ENCODE data around the gene PABPC5. TPM values are rescaled to one million over a fixed set of nuclear protein-coding genes. Genes with fewer than 3 reads are reported as not detected.

The PABPC5 gene
- total RNA-seq, result 1.2 and 1.3 TPM in 2 replicates

DNA sequence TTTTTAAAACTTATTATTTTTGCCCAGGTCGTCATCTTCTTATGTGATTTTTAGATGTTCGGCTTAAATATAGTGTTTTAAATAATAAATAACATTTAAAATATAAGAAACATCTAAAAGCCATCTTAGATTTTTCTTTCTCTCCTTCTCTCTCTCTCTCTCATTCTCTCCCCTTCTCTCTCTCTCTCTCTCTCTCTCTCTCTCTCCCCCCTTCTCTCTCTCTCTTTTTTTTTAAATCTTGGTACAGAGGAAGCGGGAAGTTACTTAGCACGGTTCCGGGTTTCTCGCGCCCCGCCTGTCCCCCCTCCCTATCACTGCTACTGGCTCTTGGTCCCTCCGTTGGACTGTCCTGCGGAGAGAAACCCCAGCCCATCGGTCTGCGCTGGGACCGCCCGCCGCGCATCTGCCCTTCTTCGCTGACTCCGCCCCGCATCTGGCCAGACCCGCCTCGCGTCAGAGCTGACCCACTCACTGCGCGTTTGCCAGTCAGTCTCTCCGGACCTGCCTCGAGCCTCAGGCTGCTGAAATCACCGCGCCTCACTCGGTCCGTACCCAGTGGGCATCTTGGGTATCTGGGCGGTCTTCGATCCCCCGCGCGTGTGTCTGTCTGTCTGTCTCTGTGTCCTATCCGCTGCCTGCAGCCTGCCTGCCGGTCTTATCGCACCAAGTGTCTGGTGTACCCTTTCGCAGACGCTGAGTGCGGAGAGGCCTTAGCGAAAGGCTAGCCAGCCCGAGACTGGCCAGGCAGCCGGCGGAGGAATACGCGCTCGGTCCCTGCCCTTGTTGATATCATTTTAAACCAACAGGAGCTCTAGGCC, at the start of gene PABPC5:
Gene PABPC5 (plus strand): TSS at position 489 of the 818 bp plus-strand sequence. CDS start 739 bp downstream, outside the sequence.

Data from epithelial cell of umbilical artery (primary cell).